ENCODE results near the gene DNAH1.

The DNAH1 gene

GRCh38 chr3:52444860-52445793 is 129.0 kb downstream of the DNAH1 start, which contains the start of gene SEMA3G:
Gene SEMA3G (minus strand): TSS chr3:52445103. CDS start chr3:52445027, 76 bp downstream.
- DNase-seq (ENCODE audit: low read depth, low spot score), result no peak

- no peak for DNase-seq (ENCODE audit: low read depth, low spot score)
Measured at GRCh38 chr3:52446042-52446441, 129.9 kb downstream of the DNAH1 start.

DNA sequence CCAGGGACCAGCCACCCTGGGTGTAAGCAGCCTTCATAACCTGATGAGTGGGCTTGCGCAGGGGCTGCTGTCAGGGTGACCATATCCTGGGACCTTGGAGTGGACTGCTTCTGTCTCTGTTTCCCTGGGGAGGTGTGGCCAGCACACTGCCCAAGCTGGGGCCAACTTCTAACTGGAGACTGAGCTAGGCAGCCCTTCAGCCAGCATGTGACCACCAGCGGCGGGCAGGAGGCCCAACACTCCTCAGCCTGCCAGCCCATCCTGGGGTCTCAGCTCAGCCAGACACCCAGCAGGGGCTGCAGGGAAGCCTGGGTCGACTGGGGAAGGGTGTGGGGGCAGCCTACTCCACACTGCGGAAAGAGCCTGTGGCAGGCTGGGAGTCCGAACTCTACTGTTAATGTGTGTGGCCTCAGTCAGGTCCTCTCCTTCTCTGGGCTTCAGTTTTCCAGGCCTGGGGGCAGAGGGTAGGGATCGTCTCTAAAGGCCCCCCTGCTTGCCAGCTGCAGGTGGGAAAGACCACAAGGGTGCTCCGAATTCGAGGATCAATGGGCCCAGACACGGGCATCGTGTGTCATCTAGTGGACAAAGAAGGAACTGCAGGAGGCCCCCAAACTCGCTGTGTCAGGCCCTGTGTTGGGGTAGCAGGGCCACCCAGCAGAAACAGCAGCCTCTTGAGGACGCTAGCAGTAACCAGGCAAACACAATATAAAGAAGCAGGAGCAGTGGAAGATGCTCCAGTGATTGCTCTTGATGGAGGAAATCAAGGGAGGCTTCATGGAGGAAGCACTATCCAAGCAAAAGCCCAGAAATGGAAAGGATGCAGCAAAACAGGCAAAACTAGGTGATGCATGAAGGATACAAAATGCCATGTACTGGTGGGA is 130.8 kb downstream of the DNAH1 start:
- no peak for DNase-seq (ENCODE audit: low read depth, low spot score)

GRCh38 chr3:52447512-52448355 is 131.6 kb downstream of the DNAH1 start:
- no peak for DNase-seq (ENCODE audit: low read depth, low spot score)
